HCT116 (cell line): ENCODE data around the gene KRT33B.

Source experiments
- CBX3 ChIP-seq: IDR thresholded peaks from 2 replicates; pipeline ENCODE4 v1.6.1; 2012; ENCODE audit warnings: low read depth
- CEBPB ChIP-seq: IDR thresholded peaks from 2 replicates; pipeline ENCODE4 v1.6.1; 2012; ENCODE audit warnings: low read depth
- EZH2 ChIP-seq: fragments of 200-600 bp; sonication (generic); IDR thresholded peaks from 2 replicates; pipeline ENCODE4 v1.6.1; 2017; ENCODE audit warnings: antibody characterized with exemption, mixed run types
- JUND ChIP-seq: IDR thresholded peaks from 2 replicates; pipeline ENCODE4 v1.6.1; 2012
- POLR2A ChIP-seq: IDR thresholded peaks from 2 replicates; pipeline ENCODE4 v1.7.0; 2011; ENCODE audit warnings: borderline replicate concordance; ENCODE audit not compliant: insufficient read depth, insufficient read length; ENCODE audit errors: extremely low read depth
- POLR2AphosphoS5 ChIP-seq: IDR thresholded peaks from 2 replicates; pipeline ENCODE4 v1.6.1; 2011; ENCODE audit warnings: mild to moderate bottlenecking, low read depth, low read length, moderate library complexity
- RAD21 ChIP-seq: IDR thresholded peaks from 2 replicates; pipeline ENCODE4 v1.6.1; 2012; ENCODE audit warnings: low read depth, mild to moderate bottlenecking
- SIN3A ChIP-seq: IDR thresholded peaks from 2 replicates; pipeline ENCODE4 v1.6.1; 2012; ENCODE audit warnings: low read depth
- SP1 ChIP-seq: IDR thresholded peaks from 2 replicates; pipeline ENCODE4 v1.6.1; 2012; ENCODE audit warnings: low read depth
- TF ChIP-seq, protein P1 (sequence below), 3 experiments: fragments of 200-600 bp in 1 of 3; sonication (generic) in 1 of 3; IDR thresholded peaks in 2 of 3; conservative IDR thresholded peaks in 1 of 3; 2 replicates each; pipeline ENCODE4 v1.5.1; 2012 to 2017; ENCODE audit warnings: low read depth in 2 of 3, low read length in 2 of 3, antibody characterized with exemption in 1 of 3, borderline replicate concordance in 1 of 3, control low read depth in 1 of 3, mild to moderate bottlenecking in 1 of 3, mixed read lengths in 1 of 3, mixed run types in 1 of 3, moderate library complexity in 1 of 3; ENCODE audit not compliant: insufficient read depth in 1 of 3
- TF ChIP-seq, protein P2 (sequence below): IDR thresholded peaks from 2 replicates; pipeline ENCODE4 v1.6.1; 2012
- TF ChIP-seq, protein P3 (sequence below): IDR thresholded peaks from 2 replicates; pipeline ENCODE4 v1.6.1; 2012; ENCODE audit warnings: low read depth

DNA sequence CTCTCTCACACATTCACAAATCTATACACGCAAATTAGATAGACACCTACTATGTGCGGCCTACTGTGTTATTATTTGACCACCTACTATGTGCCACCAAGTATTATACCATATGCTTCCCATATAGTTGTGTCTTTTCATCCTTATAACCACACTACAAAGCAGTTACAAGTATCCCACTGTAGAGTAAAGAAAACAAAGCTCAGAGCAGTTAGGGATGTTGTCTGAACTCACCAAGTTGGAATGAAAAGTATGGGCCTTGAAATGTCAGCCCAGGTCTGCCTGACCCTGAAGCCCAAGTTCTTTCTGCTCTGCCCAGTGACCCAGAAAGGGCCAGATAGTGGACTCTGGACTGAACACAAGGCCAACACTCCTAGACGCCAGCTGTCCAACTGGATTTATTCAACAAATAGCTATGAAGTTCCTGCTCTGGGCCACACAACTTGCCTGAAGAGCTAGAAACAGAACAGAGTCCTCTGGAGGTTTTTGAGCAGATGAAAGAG lies 46.3 kb upstream of the KRT33B start:
- TF ChIP-seq RAD21 (no peak), POLR2AphosphoS5 (no peak), CEBPB (no peak), POLR2A (no peak), JUND (no peak), EZH2 (no peak), SP1 (no peak), SIN3A (no peak), CBX3 (no peak)
- TF ChIP-seq, protein P1, sequence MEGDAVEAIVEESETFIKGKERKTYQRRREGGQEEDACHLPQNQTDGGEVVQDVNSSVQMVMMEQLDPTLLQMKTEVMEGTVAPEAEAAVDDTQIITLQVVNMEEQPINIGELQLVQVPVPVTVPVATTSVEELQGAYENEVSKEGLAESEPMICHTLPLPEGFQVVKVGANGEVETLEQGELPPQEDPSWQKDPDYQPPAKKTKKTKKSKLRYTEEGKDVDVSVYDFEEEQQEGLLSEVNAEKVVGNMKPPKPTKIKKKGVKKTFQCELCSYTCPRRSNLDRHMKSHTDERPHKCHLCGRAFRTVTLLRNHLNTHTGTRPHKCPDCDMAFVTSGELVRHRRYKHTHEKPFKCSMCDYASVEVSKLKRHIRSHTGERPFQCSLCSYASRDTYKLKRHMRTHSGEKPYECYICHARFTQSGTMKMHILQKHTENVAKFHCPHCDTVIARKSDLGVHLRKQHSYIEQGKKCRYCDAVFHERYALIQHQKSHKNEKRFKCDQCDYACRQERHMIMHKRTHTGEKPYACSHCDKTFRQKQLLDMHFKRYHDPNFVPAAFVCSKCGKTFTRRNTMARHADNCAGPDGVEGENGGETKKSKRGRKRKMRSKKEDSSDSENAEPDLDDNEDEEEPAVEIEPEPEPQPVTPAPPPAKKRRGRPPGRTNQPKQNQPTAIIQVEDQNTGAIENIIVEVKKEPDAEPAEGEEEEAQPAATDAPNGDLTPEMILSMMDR (IDR thresholded peaks at IDR 0.05 in 2 of 3, conservative IDR thresholded peaks at IDR 0.05 in 1 of 3; ENCODE audit: borderline replicate concordance in 1 of 3, insufficient read depth in 1 of 3, low read depth in 2 of 3, low read length in 2 of 3), result no peak
- TF ChIP-seq, protein P2, sequence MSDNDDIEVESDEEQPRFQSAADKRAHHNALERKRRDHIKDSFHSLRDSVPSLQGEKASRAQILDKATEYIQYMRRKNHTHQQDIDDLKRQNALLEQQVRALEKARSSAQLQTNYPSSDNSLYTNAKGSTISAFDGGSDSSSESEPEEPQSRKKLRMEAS, result no peak
- TF ChIP-seq, protein P3, sequence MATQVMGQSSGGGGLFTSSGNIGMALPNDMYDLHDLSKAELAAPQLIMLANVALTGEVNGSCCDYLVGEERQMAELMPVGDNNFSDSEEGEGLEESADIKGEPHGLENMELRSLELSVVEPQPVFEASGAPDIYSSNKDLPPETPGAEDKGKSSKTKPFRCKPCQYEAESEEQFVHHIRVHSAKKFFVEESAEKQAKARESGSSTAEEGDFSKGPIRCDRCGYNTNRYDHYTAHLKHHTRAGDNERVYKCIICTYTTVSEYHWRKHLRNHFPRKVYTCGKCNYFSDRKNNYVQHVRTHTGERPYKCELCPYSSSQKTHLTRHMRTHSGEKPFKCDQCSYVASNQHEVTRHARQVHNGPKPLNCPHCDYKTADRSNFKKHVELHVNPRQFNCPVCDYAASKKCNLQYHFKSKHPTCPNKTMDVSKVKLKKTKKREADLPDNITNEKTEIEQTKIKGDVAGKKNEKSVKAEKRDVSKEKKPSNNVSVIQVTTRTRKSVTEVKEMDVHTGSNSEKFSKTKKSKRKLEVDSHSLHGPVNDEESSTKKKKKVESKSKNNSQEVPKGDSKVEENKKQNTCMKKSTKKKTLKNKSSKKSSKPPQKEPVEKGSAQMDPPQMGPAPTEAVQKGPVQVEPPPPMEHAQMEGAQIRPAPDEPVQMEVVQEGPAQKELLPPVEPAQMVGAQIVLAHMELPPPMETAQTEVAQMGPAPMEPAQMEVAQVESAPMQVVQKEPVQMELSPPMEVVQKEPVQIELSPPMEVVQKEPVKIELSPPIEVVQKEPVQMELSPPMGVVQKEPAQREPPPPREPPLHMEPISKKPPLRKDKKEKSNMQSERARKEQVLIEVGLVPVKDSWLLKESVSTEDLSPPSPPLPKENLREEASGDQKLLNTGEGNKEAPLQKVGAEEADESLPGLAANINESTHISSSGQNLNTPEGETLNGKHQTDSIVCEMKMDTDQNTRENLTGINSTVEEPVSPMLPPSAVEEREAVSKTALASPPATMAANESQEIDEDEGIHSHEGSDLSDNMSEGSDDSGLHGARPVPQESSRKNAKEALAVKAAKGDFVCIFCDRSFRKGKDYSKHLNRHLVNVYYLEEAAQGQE, result no peak
